Sigmoid colon (tissue), 7 donors: ENCODE results near the gene ANKH. TPM values are rescaled to one million over a fixed set of nuclear protein-coding genes. Genes with fewer than 3 reads are reported as not detected.

ENCODE experiments used
- DNase-seq: peaks from one replicate; pipeline ENCODE4 v3.0.0-alpha.2; 2019
- H3K27ac ChIP-seq, 4 donors: fragments of 200-600 bp; sonication (generic); one replicate each; pipeline ENCODE4 v1.5.1; 2016 to 2019; ENCODE audit warnings: mild to moderate bottlenecking in 1 of 4
- H3K27me3 ChIP-seq, 3 donors: fragments of 200-600 bp; sonication (generic); one replicate each; pipeline ENCODE4 v1.5.1; 2019; ENCODE audit warnings: mild to moderate bottlenecking in 1 of 3
- H3K36me3 ChIP-seq, 4 donors: fragments of 200-600 bp; sonication (generic); one replicate each; pipeline ENCODE4 v1.5.1; 2016 to 2019
- H3K4me1 ChIP-seq, 4 donors: fragments of 200-600 bp; sonication (generic); one replicate each; pipeline ENCODE4 v1.5.1; 2017 to 2019
- H3K4me3 ChIP-seq, 4 donors: fragments of 200-600 bp; sonication (generic); one replicate each; pipeline ENCODE4 v1.5.1; 2017 to 2019; ENCODE audit warnings: mild to moderate bottlenecking in 2 of 4, moderate library complexity in 1 of 4
- H3K9me3 ChIP-seq, 4 donors: fragments of 200-600 bp in 3 of 4; sonication (generic) in 3 of 4; one replicate each; pipeline versions ENCODE4 v1.5.1 to v1.6.1; 2013 to 2019
- CTCF ChIP-seq, 4 experiments: fragments of 450-650 bp in 3 of 4; fragments of 200-600 bp in 1 of 4; IDR thresholded peaks; one replicate each; pipeline ENCODE4 v1.5.1; 2016 to 2019; ENCODE audit warnings: antibody characterized with exemption in 4 of 4, mild to moderate bottlenecking in 3 of 4, moderate library complexity in 2 of 4
- EP300 ChIP-seq, 4 donors: sonication (generic); formaldehyde crosslinking; IDR thresholded peaks; one replicate each; pipeline ENCODE4 v1.6.1; 2017; ENCODE audit warnings: antibody characterized with exemption in 4 of 4
- POLR2A ChIP-seq, 2 donors: fragments of 450-650 bp; IDR thresholded peaks; one replicate each; pipeline ENCODE4 v1.6.1; 2016; ENCODE audit warnings: antibody characterized with exemption in 2 of 2, mild to moderate bottlenecking in 2 of 2, moderate library complexity in 2 of 2
- POLR2AphosphoS5 ChIP-seq, 4 donors: sonication (generic); formaldehyde crosslinking; IDR thresholded peaks; one replicate each; pipeline ENCODE4 v1.6.1; 2017; ENCODE audit warnings: antibody characterized with exemption in 4 of 4
- WGBS, 2 donors: extraction: QIAGEN DNeasy Blood & Tissue Kit; methylation state at CpG; one replicate each; pipeline ENCODE4 v1.1.7; 2013; 5-methylcytosine and 5-hydroxymethylcytosine counted together
- intact Hi-C: fragments of 100-400 bp; cut with DNase I; formaldehyde crosslinking; loops from one replicate; pipeline ENCODE4 v1.15.1; 2023
- polyA plus RNA-seq, 3 donors: library from polyadenylated mRNA; stranded (reverse); fragments of 200-250 nt; gene quantifications; one replicate each; pipeline ENCODE4 v1.2.3, GENCODE V29; 2013
- total RNA-seq, 4 donors: library from RNA; depleted of rRNA; stranded (reverse); fragments of >200 nt; gene quantifications; one replicate each; pipeline ENCODE4 v1.1.0, GENCODE V29; 2016
- donor health status: healthy with polysubstance abuse.
- donor health status: Bipolar disorder and iron deficiency.
- donor health status: healthy.

The ANKH gene
- total and polyA plus RNA-seq, 7 donors = 16.4 to 49.9 (median 24.7) TPM

GRCh38 chr5:14665949-14666348 lies 205.6 kb downstream of the ANKH start:
- WGBS, 2 donors = 5 to 10% methylated on average over 7 of the region's 7 CpGs
- peak overlapping the region in 1 of 4 donors; percentile 90 for H3K27ac ChIP-seq

GRCh38 chr5:14665101-14665822 lies 206.3 kb downstream of the ANKH start:
- H3K4me1 ChIP-seq = peaks cover 0 to 45% (median 33%) of the 10 kb centered on the region in 4 donors
- no peak for TF ChIP-seq POLR2AphosphoS5 (IDR thresholded peaks at IDR 0.05)
- TF ChIP-seq EP300 (IDR thresholded peaks at IDR 0.05) = no peak
- no peak for TF ChIP-seq CTCF (IDR thresholded peaks at IDR 0.05)
- no peak for TF ChIP-seq POLR2A (IDR thresholded peaks at IDR 0.05)
- peak overlapping the region; percentile 61 to 79 (median 69) for H3K4me3 ChIP-seq
- DNase-seq = no peak
- H3K36me3 ChIP-seq = no peaks in the 10 kb centered on the region
- H3K27me3 ChIP-seq = no peaks in the 10 kb centered on the region
- 0 to 2% methylated on average over 21 of the region's 21 CpGs for WGBS, 2 donors
- peak overlapping the region; percentile 85 to 95 (median 92) for H3K27ac ChIP-seq
- H3K9me3 ChIP-seq = no peaks in the 10 kb centered on the region
- intact Hi-C loops = loop anchor here (5.0 to 10.0 kb wide), 2 partner anchors 207 to 550 kb away; partner anchors contain the start of gene ANKH

More at GRCh38 chr5:14665949-14666348, 205.6 kb downstream of the ANKH start:
- TF ChIP-seq EP300 (IDR thresholded peaks at IDR 0.05) (no peak), POLR2AphosphoS5 (IDR thresholded peaks at IDR 0.05) (no peak), POLR2A (IDR thresholded peaks at IDR 0.05) (no peak), CTCF (IDR thresholded peaks at IDR 0.05) (no peak)
- peak overlapping the region in 3 of 4 donors; percentile 61 to 69 (median 69) for H3K4me3 ChIP-seq
- H3K36me3 ChIP-seq = no peaks in the 10 kb centered on the region
- intact Hi-C loops = loop anchor here (5.0 to 10.0 kb wide), 2 partner anchors 206 to 551 kb away; partner anchors contain the start of gene ANKH
- peaks cover 0 to 52% (median 35%) of the 10 kb centered on the region in 4 donors for H3K4me1 ChIP-seq
- no peaks in the 10 kb centered on the region for H3K27me3 ChIP-seq
- H3K9me3 ChIP-seq = no peaks in the 10 kb centered on the region
- DNase-seq = no peak

GRCh38 chr5:14664270-14665100 lies 207.1 kb downstream of the ANKH start, which contains the start of gene OTULIN:
Gene OTULIN, plus strand, starts transcription at chr5:14664718. Its CDS starts 108 bp downstream, at chr5:14664826.
- H3K36me3 ChIP-seq = no peaks in the 10 kb centered on the region
- peaks cover 0 to 40% (median 33%) of the 10 kb centered on the region in 4 donors for H3K4me1 ChIP-seq
- 0 to 1% methylated on average over 115 of the region's 115 CpGs for WGBS, 2 donors
- H3K4me3 ChIP-seq = peak within 1 kb of the TSS; percentile 61 to 79 (median 69)
- no peaks in the 10 kb centered on the region for H3K9me3 ChIP-seq
- intact Hi-C loops = loop anchor here (5.0 to 10.0 kb wide), 3 partner anchors 82 to 550 kb away; partner anchors contain the start of genes ANKH and OTULINL
- peak; percentile 95 for DNase-seq
- peak; percentile 82 to 95 (median 93) for TF ChIP-seq POLR2AphosphoS5 (IDR thresholded peaks at IDR 0.05)
- TF ChIP-seq EP300 (IDR thresholded peaks at IDR 0.05) = peak in 1 of 4 donors; percentile 8
- peak; percentile 62 to 79 for TF ChIP-seq POLR2A (IDR thresholded peaks at IDR 0.05)
- no peak for TF ChIP-seq CTCF (IDR thresholded peaks at IDR 0.05)
- peak within 1 kb of the TSS; percentile 85 to 95 (median 92) for H3K27ac ChIP-seq
- H3K27me3 ChIP-seq = no peaks in the 10 kb centered on the region

- peaks cover 0 to 40% (median 33%) of the 10 kb centered on the region in 4 donors for H3K4me1 ChIP-seq
- no peak for DNase-seq
- no peaks in the 10 kb centered on the region for H3K9me3 ChIP-seq
- H3K27ac ChIP-seq = peak overlapping the region; percentile 85 to 95 (median 92)
- TF ChIP-seq POLR2AphosphoS5 (IDR thresholded peaks at IDR 0.05) (no peak), EP300 (IDR thresholded peaks at IDR 0.05) (no peak), CTCF (IDR thresholded peaks at IDR 0.05) (no peak), POLR2A (IDR thresholded peaks at IDR 0.05) (no peak)
- H3K4me3 ChIP-seq = peak overlapping the region; percentile 61 to 79 (median 69)
- intact Hi-C loops = loop anchor here (5.0 to 10.0 kb wide), 2 partner anchors 82 to 549 kb away; partner anchors contain the start of gene OTULINL
- H3K36me3 ChIP-seq = no peaks in the 10 kb centered on the region
- WGBS, 2 donors = 1 to 2% methylated on average over 24 of the region's 24 CpGs
- no peaks in the 10 kb centered on the region for H3K27me3 ChIP-seq
Measured at GRCh38 chr5:14663734-14664269, 207.8 kb downstream of the ANKH start.
